Colonic mucosa (tissue), 4 donors: ENCODE results near the gene DOCK8. TPM values are rescaled to one million over a fixed set of nuclear protein-coding genes. Genes with fewer than 3 reads are reported as not detected.
A peak's percentile ranks its signal among the peaks of the same experiment; 100 is the strongest.

Experiments
- DNase-seq: peaks from one replicate; pipeline ENCODE4 v3.0.0-alpha.2; 2020
- H3K27ac ChIP-seq: fragments of 200-600 bp; one replicate; pipeline ENCODE4 v1.8.0; 2021
- H3K27me3 ChIP-seq: fragments of 200-600 bp; one replicate; pipeline ENCODE4 v1.8.0; 2021
- H3K36me3 ChIP-seq: fragments of 200-600 bp; one replicate; pipeline ENCODE4 v1.8.0; 2021
- H3K4me1 ChIP-seq: fragments of 200-600 bp; one replicate; pipeline ENCODE4 v1.8.0; 2021; ENCODE audit warnings: mild to moderate bottlenecking
- H3K4me3 ChIP-seq: fragments of 200-600 bp; one replicate; pipeline ENCODE4 v1.8.0; 2021
- H3K9ac ChIP-seq, 2 donors: one replicate each; pipeline ENCODE4 v1.7.0; 2013; ENCODE audit warnings: control low read depth in 2 of 2, low read depth in 2 of 2, low read length in 2 of 2
- H3K9me3 ChIP-seq: fragments of 200-600 bp; one replicate; pipeline ENCODE4 v1.8.0; 2021
- intact Hi-C: fragments of 100-400 bp; cut with DNase I; formaldehyde crosslinking; loops from one replicate; pipeline ENCODE4 v1.14.1; 2022
- total RNA-seq, 2 donors: library from RNA; stranded (reverse); fragmentation: NEBNext Ultra II Directional in 1 of 2; extraction: Animal tissue kit (Norgen Biotek cat#: 25700) in 1 of 2; gene quantifications; one replicate each; pipeline ENCODE4 v1.2.1, GENCODE V29; 2021
- TF ChIP-seq, protein P1 (sequence below): fragments of 200-600 bp; IDR thresholded peaks from one replicate; pipeline ENCODE4 v1.8.0; 2022; ENCODE audit warnings: antibody characterized with exemption, mild to moderate bottlenecking
- donor health status: healthy.
- donor health status: DM: no; HTN: no; CAD: no.
- donor health status: DM: no; HTN: no; CAD: no.

The DOCK8 gene
- total RNA-seq, 2 donors from 2014 or later, result 5.8 to 7.1 TPM

DNA sequence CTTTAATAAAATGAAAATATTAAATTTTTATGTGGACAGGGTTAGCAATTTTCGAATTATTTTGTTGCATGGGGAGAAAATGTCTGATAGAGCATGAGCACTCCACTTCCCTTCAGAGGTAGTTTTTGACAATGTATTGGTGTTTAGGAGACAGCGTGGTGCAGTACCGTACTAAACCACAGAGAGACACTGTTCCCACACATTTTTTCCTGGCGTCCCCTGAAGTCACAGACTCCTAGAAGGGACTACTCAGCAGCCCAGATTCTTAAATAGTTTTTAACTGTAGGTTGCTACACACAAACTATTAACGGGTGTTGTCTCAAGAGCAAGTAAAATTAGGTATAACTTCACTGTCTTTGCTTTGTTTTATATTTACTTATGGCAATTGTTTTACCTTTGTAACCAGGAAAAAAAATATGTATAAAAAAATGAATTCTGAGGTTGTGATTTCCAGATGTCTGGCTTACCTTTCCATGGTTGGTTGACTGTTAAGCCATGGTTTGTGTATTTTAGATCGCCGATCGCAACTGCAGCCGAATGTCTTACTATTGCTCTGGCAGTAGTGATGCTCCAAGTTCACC, 171.2 kb downstream of the DOCK8 start:
- Histone ChIP-seq H3K36me3 (no peaks in the 10 kb centered on the region), H3K4me3 (no peak overlapping the region), H3K4me1 (no peaks in the 10 kb centered on the region), H3K27ac (no peak overlapping the region), H3K9ac (no peak overlapping the region), H3K9me3 (no peaks in the 10 kb centered on the region), H3K27me3 (no peaks in the 10 kb centered on the region)
- DNase-seq, result peak; percentile 66
- intact Hi-C loops, result loop anchor here (5.0 kb wide), 2 partner anchors 226 to 376 kb away; no protein-coding TSS in a partner anchor
- TF ChIP-seq, protein P1, sequence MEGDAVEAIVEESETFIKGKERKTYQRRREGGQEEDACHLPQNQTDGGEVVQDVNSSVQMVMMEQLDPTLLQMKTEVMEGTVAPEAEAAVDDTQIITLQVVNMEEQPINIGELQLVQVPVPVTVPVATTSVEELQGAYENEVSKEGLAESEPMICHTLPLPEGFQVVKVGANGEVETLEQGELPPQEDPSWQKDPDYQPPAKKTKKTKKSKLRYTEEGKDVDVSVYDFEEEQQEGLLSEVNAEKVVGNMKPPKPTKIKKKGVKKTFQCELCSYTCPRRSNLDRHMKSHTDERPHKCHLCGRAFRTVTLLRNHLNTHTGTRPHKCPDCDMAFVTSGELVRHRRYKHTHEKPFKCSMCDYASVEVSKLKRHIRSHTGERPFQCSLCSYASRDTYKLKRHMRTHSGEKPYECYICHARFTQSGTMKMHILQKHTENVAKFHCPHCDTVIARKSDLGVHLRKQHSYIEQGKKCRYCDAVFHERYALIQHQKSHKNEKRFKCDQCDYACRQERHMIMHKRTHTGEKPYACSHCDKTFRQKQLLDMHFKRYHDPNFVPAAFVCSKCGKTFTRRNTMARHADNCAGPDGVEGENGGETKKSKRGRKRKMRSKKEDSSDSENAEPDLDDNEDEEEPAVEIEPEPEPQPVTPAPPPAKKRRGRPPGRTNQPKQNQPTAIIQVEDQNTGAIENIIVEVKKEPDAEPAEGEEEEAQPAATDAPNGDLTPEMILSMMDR, result peak; percentile 88

DNA sequence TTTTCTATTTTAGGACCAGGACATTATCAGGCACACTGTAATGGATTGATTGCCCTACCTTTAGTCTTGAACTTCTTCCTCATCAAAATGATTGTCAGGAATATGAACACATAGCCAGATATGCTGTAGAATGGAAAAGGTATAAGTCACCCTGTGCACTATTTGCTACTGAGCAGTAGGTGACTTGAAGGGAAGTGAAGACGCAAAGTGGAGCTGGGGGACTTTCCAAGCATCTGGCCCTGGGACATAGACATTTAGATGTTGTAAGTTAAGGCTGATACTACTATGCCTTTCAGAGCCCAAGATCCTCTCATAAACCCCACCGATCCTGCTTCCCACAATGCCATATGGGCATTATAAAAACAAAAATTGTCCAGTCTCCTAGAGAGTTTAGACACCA, 174.5 kb downstream of the DOCK8 start:
- no peaks in the 10 kb centered on the region for H3K9me3 ChIP-seq
- no peaks in the 10 kb centered on the region for H3K36me3 ChIP-seq
- no peak overlapping the region for H3K4me3 ChIP-seq
- TF ChIP-seq, protein P1, result no peak
- H3K27me3 ChIP-seq, result no peaks in the 10 kb centered on the region
- DNase-seq, result no peak
- intact Hi-C loops, result loop anchor here (5.0 kb wide), 2 partner anchors 223 to 373 kb away; no protein-coding TSS in a partner anchor
- no peak overlapping the region for H3K9ac ChIP-seq
- H3K27ac ChIP-seq, result no peak overlapping the region
- no peaks in the 10 kb centered on the region for H3K4me1 ChIP-seq

DNA sequence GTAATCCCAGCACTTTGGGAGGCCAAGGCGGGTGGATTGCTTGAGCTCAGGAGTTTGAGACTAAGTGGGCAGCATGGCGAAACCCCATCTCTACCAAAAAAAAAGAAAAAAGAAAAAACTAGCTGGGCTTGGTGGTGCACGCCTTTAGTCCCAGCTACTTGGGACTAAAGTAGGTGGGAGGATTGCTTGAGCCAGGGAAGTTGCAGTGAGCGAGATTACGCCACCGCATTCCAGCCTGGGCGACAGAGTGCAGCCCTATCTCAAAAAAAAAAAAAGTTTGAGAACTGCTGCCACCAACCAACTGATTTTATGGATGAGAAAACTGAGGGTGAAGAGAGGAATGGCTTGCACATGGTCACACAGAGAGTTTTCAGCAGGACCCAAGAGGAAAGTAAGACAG, 175.1 kb downstream of the DOCK8 start:
- DNase-seq, result no peak
- H3K27ac ChIP-seq, result no peak overlapping the region
- H3K4me3 ChIP-seq, result no peak overlapping the region
- H3K4me1 ChIP-seq, result no peaks in the 10 kb centered on the region
- intact Hi-C loops, result loop anchor here (5.0 kb wide), 2 partner anchors 223 to 373 kb away; no protein-coding TSS in a partner anchor
- no peaks in the 10 kb centered on the region for H3K9me3 ChIP-seq
- no peaks in the 10 kb centered on the region for H3K36me3 ChIP-seq
- TF ChIP-seq, protein P1, result no peak
- H3K9ac ChIP-seq, result no peak overlapping the region
- H3K27me3 ChIP-seq, result no peaks in the 10 kb centered on the region

DNA sequence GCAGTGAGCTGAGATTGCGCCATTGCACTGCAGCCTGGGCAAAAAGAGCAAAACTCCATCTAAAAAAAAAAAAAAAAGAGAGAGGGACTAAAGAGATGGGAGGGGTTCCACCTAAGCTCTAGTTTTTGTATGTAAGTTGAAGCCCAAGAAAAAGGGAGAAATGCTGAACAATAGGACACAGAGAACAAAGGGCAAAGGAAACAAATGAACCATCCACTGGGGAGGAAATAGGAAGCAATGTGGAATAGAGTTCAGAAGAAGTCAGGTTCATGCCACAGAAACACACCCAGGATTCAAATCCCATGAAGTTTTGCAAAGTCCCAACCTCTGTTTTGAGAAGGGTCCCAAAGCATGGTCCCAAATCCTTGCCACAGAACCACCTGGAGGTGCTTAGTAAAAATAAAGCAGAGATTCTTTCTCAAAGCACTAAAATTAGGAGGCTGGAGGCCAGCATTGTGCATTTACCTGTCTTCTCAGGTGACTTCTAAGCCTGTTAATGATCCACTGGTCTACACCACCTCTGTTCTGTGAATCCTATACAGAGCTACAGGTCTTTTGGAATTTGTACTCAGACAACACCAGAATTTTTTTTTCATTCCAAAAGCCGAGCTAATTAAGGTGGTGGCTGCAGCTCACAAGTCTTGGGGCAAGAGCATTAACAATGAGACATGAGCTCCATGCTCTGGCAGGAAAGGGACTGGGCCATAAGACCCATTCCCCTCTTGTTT, 177.6 kb downstream of the DOCK8 start:
- Histone ChIP-seq H3K27ac (no peak overlapping the region), H3K4me1 (no peaks in the 10 kb centered on the region), H3K4me3 (no peak overlapping the region), H3K36me3 (no peaks in the 10 kb centered on the region), H3K27me3 (no peaks in the 10 kb centered on the region), H3K9ac (no peak overlapping the region), H3K9me3 (no peaks in the 10 kb centered on the region)
- no peak for DNase-seq
- intact Hi-C loops, result no loop called here
- TF ChIP-seq, protein P1, result no peak

DNA sequence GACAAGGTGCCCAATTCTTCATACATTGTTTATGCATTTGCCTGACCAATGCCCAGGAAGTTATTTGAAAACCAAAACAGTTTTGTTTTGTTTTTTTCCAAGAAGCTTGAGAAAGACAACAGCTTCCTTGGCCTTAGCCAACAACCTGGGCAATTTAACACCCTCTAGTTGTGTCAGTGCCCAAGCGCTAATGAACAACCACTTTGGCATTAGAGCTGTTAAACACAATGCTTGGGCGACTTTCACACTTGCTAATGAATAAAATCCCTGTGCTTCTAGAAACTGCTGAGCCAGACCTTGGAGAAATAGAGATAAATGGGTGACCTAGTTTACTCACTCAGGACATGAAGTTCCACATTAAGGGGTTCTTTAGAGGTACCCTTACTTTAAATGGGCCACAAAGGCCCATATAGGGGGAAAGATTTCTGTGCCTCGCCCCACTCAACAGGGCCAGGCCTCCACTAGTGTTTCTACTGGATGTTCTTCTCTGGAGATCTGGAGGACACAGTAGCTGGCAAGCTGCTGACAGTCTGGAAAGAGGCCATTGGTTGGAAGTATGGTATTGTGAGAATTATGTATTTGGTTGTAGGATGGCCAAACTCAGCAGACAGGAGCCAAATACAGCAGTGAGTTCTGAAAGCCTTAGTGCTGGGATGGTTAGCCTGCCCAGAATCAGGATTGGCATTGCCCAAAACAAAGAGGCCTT, 179.8 kb downstream of the DOCK8 start:
- TF ChIP-seq, protein P1, result no peak
- Histone ChIP-seq H3K27me3 (no peaks in the 10 kb centered on the region), H3K9ac (no peak overlapping the region), H3K4me1 (no peaks in the 10 kb centered on the region), H3K4me3 (no peak overlapping the region), H3K36me3 (no peaks in the 10 kb centered on the region), H3K9me3 (no peaks in the 10 kb centered on the region), H3K27ac (no peak overlapping the region)
- intact Hi-C loops, result no loop called here
- no peak for DNase-seq
